ENCODE results near the gene OR52W1.

- no peak for TF ChIP-seq POLR2AphosphoS5 (IDR thresholded peaks at IDR 0.05)
- no peak for TF ChIP-seq CTCF (IDR thresholded peaks at IDR 0.05)
These were observed 23.6 kb upstream of the OR52W1 start for GRCh38 chr11:6175440-6175839.

Measured in breast epithelium (tissue), 3 donors.